ENCODE measurements around the gene PCNX2.

PCNX2 gene

DNA sequence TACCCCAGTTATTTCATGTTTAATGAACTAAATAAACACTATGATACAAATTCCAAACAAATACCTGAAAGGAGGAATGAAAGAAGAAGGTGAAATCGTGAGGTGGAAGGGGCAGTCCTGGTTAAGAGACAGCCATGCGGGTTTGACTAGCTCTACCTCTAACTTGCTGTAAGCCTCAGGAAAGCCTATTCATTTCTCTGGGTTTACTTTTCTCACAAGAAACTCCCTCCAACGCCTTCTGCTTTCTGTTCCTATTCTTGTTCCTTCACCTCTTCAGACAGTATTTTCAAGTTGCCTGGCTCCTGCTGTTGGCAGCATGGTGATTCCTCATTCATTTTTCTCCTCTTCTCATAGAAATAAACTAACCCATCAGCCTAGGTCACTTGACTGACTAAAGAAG is 252.7 kb downstream of the PCNX2 start:
- TF ChIP-seq, protein P1, sequence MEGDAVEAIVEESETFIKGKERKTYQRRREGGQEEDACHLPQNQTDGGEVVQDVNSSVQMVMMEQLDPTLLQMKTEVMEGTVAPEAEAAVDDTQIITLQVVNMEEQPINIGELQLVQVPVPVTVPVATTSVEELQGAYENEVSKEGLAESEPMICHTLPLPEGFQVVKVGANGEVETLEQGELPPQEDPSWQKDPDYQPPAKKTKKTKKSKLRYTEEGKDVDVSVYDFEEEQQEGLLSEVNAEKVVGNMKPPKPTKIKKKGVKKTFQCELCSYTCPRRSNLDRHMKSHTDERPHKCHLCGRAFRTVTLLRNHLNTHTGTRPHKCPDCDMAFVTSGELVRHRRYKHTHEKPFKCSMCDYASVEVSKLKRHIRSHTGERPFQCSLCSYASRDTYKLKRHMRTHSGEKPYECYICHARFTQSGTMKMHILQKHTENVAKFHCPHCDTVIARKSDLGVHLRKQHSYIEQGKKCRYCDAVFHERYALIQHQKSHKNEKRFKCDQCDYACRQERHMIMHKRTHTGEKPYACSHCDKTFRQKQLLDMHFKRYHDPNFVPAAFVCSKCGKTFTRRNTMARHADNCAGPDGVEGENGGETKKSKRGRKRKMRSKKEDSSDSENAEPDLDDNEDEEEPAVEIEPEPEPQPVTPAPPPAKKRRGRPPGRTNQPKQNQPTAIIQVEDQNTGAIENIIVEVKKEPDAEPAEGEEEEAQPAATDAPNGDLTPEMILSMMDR (IDR thresholded peaks at IDR 0.05; ENCODE audit: control insufficient read depth, extremely low read depth, insufficient read depth): no peak
- no peak for DNase-seq (ENCODE audit: low read depth)
- no peak overlapping the region for H3K4me3 ChIP-seq (ENCODE audit: low read depth, low read length)

DNA sequence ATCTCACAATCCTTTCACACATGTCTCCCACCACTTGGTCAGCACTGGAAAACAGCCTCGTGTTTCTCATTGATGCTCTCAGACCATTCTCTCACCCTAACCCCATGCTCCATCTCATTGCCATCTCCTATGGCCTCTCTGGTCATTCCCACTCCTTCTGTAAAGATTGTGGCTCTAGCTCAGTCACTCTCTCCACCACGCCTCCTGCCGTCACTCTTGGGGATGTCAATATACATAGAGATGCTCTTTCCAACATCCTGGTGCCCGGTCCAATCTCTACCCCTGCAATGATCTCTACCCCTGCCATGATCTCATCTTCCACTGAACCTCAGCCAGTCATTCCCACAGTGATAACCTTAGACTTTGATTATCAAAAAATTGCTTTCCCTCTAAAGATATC is 255.0 kb downstream of the PCNX2 start:
- no peak for DNase-seq (ENCODE audit: low read depth)
- TF ChIP-seq, protein P1 (IDR thresholded peaks at IDR 0.05; ENCODE audit: control insufficient read depth, extremely low read depth, insufficient read depth): no peak

DNA sequence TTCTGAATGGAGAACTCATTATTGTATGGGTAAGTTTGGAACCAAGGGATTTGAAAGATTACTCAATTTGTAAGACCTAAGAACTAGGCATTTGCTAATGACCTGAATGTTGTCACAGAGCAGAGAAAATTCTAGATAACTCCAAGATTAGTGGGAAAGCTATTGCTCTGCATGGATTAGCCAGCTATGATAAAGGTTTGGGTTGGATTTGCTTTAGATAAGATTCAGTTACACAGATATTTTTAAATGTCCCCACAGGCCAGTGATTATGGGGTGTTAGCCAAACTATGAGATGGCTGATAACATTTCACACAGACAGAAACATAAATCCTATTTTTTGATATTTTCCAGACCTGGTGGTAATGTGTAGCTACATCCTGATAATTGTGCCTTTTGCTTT is 256.9 kb downstream of the PCNX2 start:
- H3K4me3 ChIP-seq (ENCODE audit: low read depth, low read length): no peak overlapping the region
- no peak for DNase-seq (ENCODE audit: low read depth)
- TF ChIP-seq, protein P1 (IDR thresholded peaks at IDR 0.05; ENCODE audit: control insufficient read depth, extremely low read depth, insufficient read depth): no peak

More for the DNA sequence above, 255.0 kb downstream of the PCNX2 start:
- H3K4me3 ChIP-seq (ENCODE audit: low read depth, low read length): no peak overlapping the region

DNA sequence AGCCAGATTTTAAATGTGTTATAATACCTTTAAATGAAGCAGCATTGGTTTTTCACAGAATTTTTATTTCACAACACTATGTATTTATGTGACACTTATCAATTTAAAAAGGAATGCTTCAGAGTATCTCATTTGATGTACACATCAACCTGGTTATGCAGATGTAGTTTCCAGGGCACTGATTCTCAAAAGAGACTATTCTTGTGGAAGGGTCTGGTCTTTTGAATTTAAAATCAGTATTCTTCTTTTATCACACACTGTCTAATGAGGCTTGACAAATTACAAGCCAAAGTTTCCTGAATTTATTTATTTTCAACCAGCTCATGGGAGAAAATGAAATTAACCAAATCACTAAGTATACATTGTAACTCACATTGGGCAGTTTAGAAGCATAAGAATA is 257.7 kb downstream of the PCNX2 start:
- no peak overlapping the region for H3K4me3 ChIP-seq (ENCODE audit: low read depth, low read length)
- TF ChIP-seq, protein P1 (IDR thresholded peaks at IDR 0.05; ENCODE audit: control insufficient read depth, extremely low read depth, insufficient read depth): no peak
- no peak for DNase-seq (ENCODE audit: low read depth)

DNA sequence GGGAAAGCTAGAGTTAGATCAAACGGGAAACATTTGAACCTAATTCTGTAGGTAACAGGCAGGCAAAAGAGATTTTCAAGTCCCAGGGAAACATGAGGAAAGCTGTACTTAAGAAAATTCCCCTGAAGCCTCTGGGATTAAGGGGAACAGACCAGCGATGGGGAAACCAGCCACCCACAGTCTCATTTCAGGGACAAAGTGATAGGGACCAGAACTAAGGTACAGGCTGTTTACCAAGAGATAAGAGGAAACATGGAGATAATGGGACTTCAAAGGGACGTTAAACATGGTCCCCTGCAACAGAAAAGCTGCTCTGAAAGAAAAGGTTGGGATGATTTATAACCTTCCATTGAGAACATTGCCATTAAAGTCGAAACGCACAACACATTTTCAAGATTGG is 260.7 kb downstream of the PCNX2 start:
- DNase-seq (ENCODE audit: low read depth): no peak
- TF ChIP-seq, protein P1 (IDR thresholded peaks at IDR 0.05; ENCODE audit: control insufficient read depth, extremely low read depth, insufficient read depth): no peak
- H3K4me3 ChIP-seq (ENCODE audit: low read depth, low read length): no peak overlapping the region

DNA sequence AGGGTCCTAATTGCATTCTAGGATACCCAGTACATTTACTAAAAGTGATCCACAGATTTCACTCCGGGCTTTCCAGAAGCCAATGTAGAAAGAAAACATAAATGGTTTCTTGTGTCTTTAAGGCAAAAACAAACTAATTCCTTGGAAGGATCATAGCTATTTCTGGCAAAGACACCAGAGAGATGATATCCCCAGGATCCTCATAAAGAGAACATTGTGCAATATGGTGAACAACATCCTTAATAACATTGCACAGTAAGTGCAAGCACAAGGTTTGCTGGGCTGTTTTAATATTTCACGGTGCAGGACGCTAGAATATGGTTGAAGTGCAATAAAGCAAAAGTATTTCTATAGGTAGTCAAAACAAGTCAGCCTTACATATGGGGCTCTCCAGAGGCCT is 262.2 kb downstream of the PCNX2 start:
- TF ChIP-seq, protein P1 (IDR thresholded peaks at IDR 0.05; ENCODE audit: control insufficient read depth, extremely low read depth, insufficient read depth): no peak
- no peak for DNase-seq (ENCODE audit: low read depth)
- no peak overlapping the region for H3K4me3 ChIP-seq (ENCODE audit: low read depth, low read length)

DNA sequence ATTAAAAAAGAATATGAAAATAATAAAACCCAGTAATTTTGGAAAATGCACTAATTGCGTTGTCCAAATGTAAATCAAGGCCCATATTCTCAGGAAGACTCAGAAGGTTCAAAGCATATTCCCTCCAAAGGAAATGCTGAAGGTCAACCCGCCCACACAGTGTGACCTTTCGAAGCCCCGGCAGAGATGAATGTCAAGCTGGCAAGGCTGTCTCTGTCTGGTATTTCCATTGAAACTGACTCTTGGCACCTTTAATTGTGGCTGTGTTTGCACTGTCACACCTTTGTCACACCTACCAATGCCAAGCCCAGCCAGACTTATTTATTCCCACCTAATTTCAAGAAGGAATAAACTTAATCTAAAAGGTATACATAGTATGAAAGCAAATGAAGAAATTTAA is 262.6 kb downstream of the PCNX2 start:
- TF ChIP-seq, protein P1 (IDR thresholded peaks at IDR 0.05; ENCODE audit: control insufficient read depth, extremely low read depth, insufficient read depth): no peak
- no peak for DNase-seq (ENCODE audit: low read depth)
- H3K4me3 ChIP-seq (ENCODE audit: low read depth, low read length): no peak overlapping the region
